Measurements from ENCODE around the gene LBHD2. TPM values are rescaled to one million over a fixed set of nuclear protein-coding genes. Genes with fewer than 3 reads are reported as not detected.
"Not testable (repeated sequence)": the region's sequence is repeated elsewhere in the genome, so short reads cannot be mapped to it uniquely, and the experiment has no call there.

Gene LBHD2
- total RNA-seq, result under 1 TPM in 1 of 7 donors, not detected in 6; 0.47 TPM
- polyA plus RNA-seq, result not detected
- long read RNA-seq, donor 1, result 0 reads
- long read RNA-seq, donor 2, result 0 reads
- long read RNA-seq, donor 3, result 0 reads

GRCh38 chr14:103084021-103084919, at the start of gene LBHD2:
LBHD2 (plus strand) TSS chr14:103084210; CDS start chr14:103086013, 1,803 bp downstream.
- Histone ChIP-seq H3K27ac (no peak within 1 kb of the TSS), H3K9me3 (no peaks in the 10 kb centered on the region), H3K27me3 (no peaks in the 10 kb centered on the region), H3K36me3 (no peaks in the 10 kb centered on the region), H3K4me1 (ENCODE audit: insufficient read depth) (peaks cover 2% of the 10 kb centered on the region), H3K4me3 (no peak within 1 kb of the TSS)
- TF ChIP-seq POLR2A (IDR thresholded peaks at IDR 0.05) (no peak), EP300 (IDR thresholded peaks at IDR 0.05) (no peak), CTCF (IDR thresholded peaks at IDR 0.05) (no peak)
- DNase-seq, result no peak
- intact Hi-C loops (cut with DNase I), result no loop called here
- 16 to 23% (median 20%) methylated on average over 29 to 61 of the region's 61 CpGs for WGBS, 3 donors

- no peak overlapping the region for H3K4me3 ChIP-seq
- H3K4me1 ChIP-seq (ENCODE audit: insufficient read depth), result peaks cover 9% of the 10 kb centered on the region
- intact Hi-C loops (cut with DNase I), result no loop called here
- 96 to 98% (median 98%) methylated on average over 18 to 20 of the region's 20 CpGs for WGBS, 3 donors
- H3K27ac ChIP-seq, result no peak overlapping the region
- H3K27me3 ChIP-seq, result no peaks in the 10 kb centered on the region
- H3K9me3 ChIP-seq, result peaks cover 0 to 6% of the 10 kb centered on the region in 2 donors
- no peaks in the 10 kb centered on the region for H3K36me3 ChIP-seq
- no peak for TF ChIP-seq EP300 (IDR thresholded peaks at IDR 0.05)
- TF ChIP-seq POLR2A (IDR thresholded peaks at IDR 0.05), result no peak
- TF ChIP-seq CTCF (IDR thresholded peaks at IDR 0.05), result no peak
- DNase-seq, result no peak
Measured at GRCh38 chr14:103041464-103041863, 42.5 kb upstream of the LBHD2 start.

- H3K4me1 ChIP-seq (ENCODE audit: insufficient read depth), result peaks cover 9% of the 10 kb centered on the region
- peaks cover 0 to 6% of the 10 kb centered on the region in 2 donors for H3K9me3 ChIP-seq
- H3K36me3 ChIP-seq, result no peaks in the 10 kb centered on the region
- 92 to 94% (median 94%) methylated on average over 8 of the region's 8 CpGs for WGBS, 3 donors
- TF ChIP-seq EP300 (IDR thresholded peaks at IDR 0.05), result no peak
- TF ChIP-seq CTCF (IDR thresholded peaks at IDR 0.05), result no peak
- TF ChIP-seq POLR2A (IDR thresholded peaks at IDR 0.05), result no peak
- DNase-seq, result no peak
- no peak overlapping the region for H3K4me3 ChIP-seq
- H3K27me3 ChIP-seq, result no peaks in the 10 kb centered on the region
- intact Hi-C loops (cut with DNase I), result no loop called here
- no peak overlapping the region for H3K27ac ChIP-seq
Measured at GRCh38 chr14:103043257-103044015, 40.6 kb upstream of the LBHD2 start.

- WGBS, 3 donors, result 8 to 18% (median 11%) methylated on average over 15 of the region's 15 CpGs
- H3K4me1 ChIP-seq (ENCODE audit: insufficient read depth), result peaks cover 9% of the 10 kb centered on the region
- DNase-seq, result no peak
Measured at GRCh38 chr14:103045371-103045869, 38.6 kb upstream of the LBHD2 start.

GRCh38 chr14:103047453-103047852, 36.6 kb upstream of the LBHD2 start:
- H3K27me3 ChIP-seq; intact Hi-C loops (cut with DNase I); DNase-seq; H3K27ac ChIP-seq; H3K36me3 ChIP-seq; H3K9me3 ChIP-seq; H3K4me3 ChIP-seq; H3K4me1 ChIP-seq (ENCODE audit: insufficient read depth): not testable (repeated sequence)
- 89 to 93% (median 93%) methylated on average over 8 of the region's 8 CpGs for WGBS, 3 donors

More at GRCh38 chr14:103045371-103045869, 38.6 kb upstream of the LBHD2 start:
- no peak for TF ChIP-seq POLR2A (IDR thresholded peaks at IDR 0.05)
- TF ChIP-seq EP300 (IDR thresholded peaks at IDR 0.05), result no peak
- TF ChIP-seq CTCF (IDR thresholded peaks at IDR 0.05), result no peak
- H3K4me3 ChIP-seq, result no peak overlapping the region
- H3K27me3 ChIP-seq, result no peaks in the 10 kb centered on the region
- H3K9me3 ChIP-seq, result peaks cover 0 to 6% of the 10 kb centered on the region in 2 donors
- no peaks in the 10 kb centered on the region for H3K36me3 ChIP-seq
- no peak overlapping the region for H3K27ac ChIP-seq
- intact Hi-C loops (cut with DNase I), result no loop called here
